GM12892 (cell line): Measurements from ENCODE around the gene EMC10.

Source experiments
- POLR2A ChIP-seq: IDR thresholded peaks from 2 replicates; pipeline ENCODE4 v1.6.1; 2011; ENCODE audit warnings: low read depth, low read length, control low read depth
- POLR2AphosphoS5 ChIP-seq: IDR thresholded peaks from 2 replicates; pipeline ENCODE4 v1.6.1; 2011; ENCODE audit warnings: low read depth, low read length, control low read depth
- TAF1 ChIP-seq: IDR thresholded peaks from 2 replicates; pipeline ENCODE4 v1.6.1; 2011; ENCODE audit warnings: low read depth, mild to moderate bottlenecking, control low read depth, low read length, borderline replicate concordance

- TF ChIP-seq POLR2A (no peak), TAF1 (no peak), POLR2AphosphoS5 (no peak)
Measured at GRCh38 chr19:50531171-50531612, 54.9 kb downstream of the EMC10 start.
